22Rv1 (cell line): ENCODE measurements around the gene INKA1.

Experiments
- CTCF ChIP-seq: fragments of 450-650 bp; IDR thresholded peaks from 2 replicates; pipeline ENCODE4 v1.5.1; 2017; ENCODE audit warnings: mild to moderate bottlenecking
- ZFX ChIP-seq: fragments of 450-650 bp; IDR thresholded peaks from 2 replicates; pipeline ENCODE4 v1.6.1; 2017; ENCODE audit warnings: antibody characterized with exemption, borderline replicate concordance

- TF ChIP-seq CTCF (no peak), ZFX (no peak)
Observed at GRCh38 chr3:49788056-49788455, 15.0 kb upstream of the INKA1 start.
